Heart left ventricle (tissue), 16 donors: ENCODE results near the gene BTBD1. TPM values are rescaled to one million over a fixed set of nuclear protein-coding genes. Genes with fewer than 3 reads are reported as not detected.

Experiments
- ATAC-seq, 4 donors: fragments of 200-7000 bp; cut with Tn5 transposase; one replicate each; pipeline ENCODE4 v1.9.1; 2020 to 2022; ENCODE audit warnings: moderate library complexity in 4 of 4, mild to moderate bottlenecking in 3 of 4, moderate number of reproducible peaks in 1 of 4
- DNase-seq, 5 donors: peaks; one replicate each; pipeline ENCODE4 v3.0.0-alpha.2; 2020
- H3K27ac ChIP-seq, 12 donors: fragments of 200-600 bp; sonication (generic) in 4 of 12; one replicate each; pipeline versions ENCODE4 v1.5.0 to v1.8.0; 2016 to 2022; ENCODE audit warnings: mild to moderate bottlenecking in 2 of 12
- H3K27me3 ChIP-seq, 9 donors: fragments of 200-600 bp; sonication (generic) in 2 of 9; one replicate each; pipeline versions ENCODE4 v1.5.1 to v1.8.0; 2016 to 2022; ENCODE audit warnings: mild to moderate bottlenecking in 3 of 9
- H3K36me3 ChIP-seq, 9 donors: fragments of 200-600 bp; sonication (generic) in 2 of 9; one replicate each; pipeline versions ENCODE4 v1.5.0 to v1.8.0; 2018 to 2022; ENCODE audit warnings: mild to moderate bottlenecking in 2 of 9
- H3K4me1 ChIP-seq, 12 donors: fragments of 200-600 bp; sonication (generic) in 4 of 12; one replicate each; pipeline versions ENCODE4 v1.5.0 to v1.8.0; 2016 to 2022; ENCODE audit warnings: mild to moderate bottlenecking in 3 of 12
- H3K4me3 ChIP-seq, 12 donors: fragments of 200-600 bp; sonication (generic) in 4 of 12; one replicate each; pipeline versions ENCODE4 v1.5.0 to v1.8.0; 2017 to 2022; ENCODE audit warnings: mild to moderate bottlenecking in 9 of 12, moderate library complexity in 4 of 12
- H3K9me3 ChIP-seq, 12 donors: fragments of 200-600 bp; sonication (generic) in 4 of 12; one replicate each; pipeline versions ENCODE4 v1.5.0 to v1.8.0; 2016 to 2022; ENCODE audit warnings: mild to moderate bottlenecking in 1 of 12
- CTCF ChIP-seq, 12 donors: fragments of 200-600 bp; sonication (generic) in 4 of 12; IDR thresholded peaks; one replicate each; pipeline versions ENCODE4 v1.5.0 to v1.8.0; 2018 to 2022; ENCODE audit warnings: antibody characterized with exemption in 12 of 12, mild to moderate bottlenecking in 5 of 12
- POLR2A ChIP-seq, 2 donors: fragments of 450-650 bp; IDR thresholded peaks; one replicate each; pipeline ENCODE4 v1.6.1; 2017; ENCODE audit warnings: antibody characterized with exemption in 2 of 2, mild to moderate bottlenecking in 2 of 2, moderate library complexity in 2 of 2
- WGBS, 4 donors: extraction: QIAGEN DNeasy Blood & Tissue Kit in 2 of 4; methylation state at CpG; one replicate each; pipeline versions ENCODE4 v1.1.5 to v1.1.7; 2013 to 2018; 5-methylcytosine and 5-hydroxymethylcytosine counted together
- intact Hi-C, 10 donors: fragments of 100-400 bp; cut with DNase I; formaldehyde crosslinking; loops; one replicate each; pipeline versions ENCODE4 v1.11.1 to v1.14.2; 2022
- polyA plus RNA-seq, 2 donors: library from polyadenylated mRNA; stranded (reverse); fragments of 200-250 nt; gene quantifications; one replicate each; pipeline ENCODE4 v1.2.3, GENCODE V29; 2013
- total RNA-seq, 9 donors: library from RNA; depleted of rRNA in 2 of 9; stranded (reverse); fragments of >200 nt in 2 of 9; fragmentation: NEBNext Ultra II Directional in 3 of 9; extraction: Animal tissue kit (Norgen Biotek cat#: 25700) in 3 of 9; gene quantifications; one replicate each; pipeline versions ENCODE4 v1.1.0 to v1.2.4, GENCODE V29; 2016 to 2023
- donor health status: ischemic (EF 13 %, LVEDD 7.1; RV severe dilation, severe dysfunction).
- donor health status: healthy with polysubstance abuse.
- donor health status: DM: no; HTN: yes; CAD: no.
- donor health status: DM: no; HTN: no; CAD: no.
- donor health status: ischemic (EF 25% LVEDD 6.9; RV normal size, moderate dysfunction).
- donor health status: ischemic (EF 25% LVEDD 5.7; RV mildly dilated, moderate dysfunction).
- donor health status: healthy.
- donor health status: DM: yes; HTN: yes; CAD: no.
- donor health status: ischemic (EF 35%, LVEDD 5.7; RV mildly dilated, moderate dysfunction).
- donor health status: nonischemic (EF 11% LVEDD 7.7; RV severe dilation, severe dysfunction).
- donor health status: DM: yes; HTN: yes; CAD: no.
- donor health status: PGD.
- donor health status: ischemic (EF 29% LVEDD 5.4; RV normal size, mild dysfunction).
- donor health status: nonischemic (EF 23%, LVEDD 6.1; RV moderate dilation, normal function).

The BTBD1 gene
- total and polyA plus RNA-seq, 11 donors = 15.2 to 192 (median 136) TPM

- Histone ChIP-seq H3K4me1 (peaks cover 0 to 36% (median 29%) of the 10 kb centered on the region in 12 donors), H3K9me3 (peaks cover 0 to 11% (median under 1%) of the 10 kb centered on the region in 12 donors), H3K4me3 (peak overlapping the region in 1 of 12 donors; percentile 95), H3K36me3 (no peaks in the 10 kb centered on the region), H3K27me3 (no peaks in the 10 kb centered on the region), H3K27ac (peak overlapping the region; percentile 93 to 99 (median 98))
- DNase-seq = no peak
- 87 to 90% (median 87%) methylated on average over 6 of the region's 6 CpGs for WGBS, 4 donors
- intact Hi-C loops = loop anchor here in 9 of 10 donors (5.0 to 10.0 kb wide), 5 partner anchors 39 to 139 kb away; partner anchors contain the start of genes C15orf40 (in 6 of the 9), HDGFL3 (in 4 of the 9) and TM6SF1 (in 2 of the 9)
- no peak for TF ChIP-seq CTCF (IDR thresholded peaks at IDR 0.05)
- TF ChIP-seq POLR2A (IDR thresholded peaks at IDR 0.05) = no peak
- ATAC-seq = no peak
Measured at GRCh38 chr15:83068054-83068453, 1.0 kb upstream of the BTBD1 start.

GRCh38 chr15:83067638-83067962, 548 bp upstream of the BTBD1 start:
- 40 to 60% (median 50%) methylated on average over 10 to 12 of the region's 12 CpGs for WGBS, 4 donors
- peak overlapping the region in 11 of 12 donors; percentile 70 to 96 (median 94) for H3K4me3 ChIP-seq
- no peaks in the 10 kb centered on the region for H3K27me3 ChIP-seq
- DNase-seq = no peak
- intact Hi-C loops = loop anchor here (1.0 to 10.0 kb wide), 8 partner anchors 40 to 140 kb away; partner anchors contain the start of genes C15orf40 (in 8 of the 10), HDGFL3 (in 4 of the 10) and TM6SF1 (in 2 of the 10)
- peak overlapping the region; percentile 93 to 99 (median 98) for H3K27ac ChIP-seq
- peak in 1 of 4 donors; percentile 39 for ATAC-seq
- peaks cover 0 to 41% (median 33%) of the 10 kb centered on the region in 12 donors for H3K4me1 ChIP-seq
- H3K36me3 ChIP-seq = no peaks in the 10 kb centered on the region
- H3K9me3 ChIP-seq = peaks cover 0 to 7% (median 0%) of the 10 kb centered on the region in 12 donors
- TF ChIP-seq POLR2A (IDR thresholded peaks at IDR 0.05) (no peak), CTCF (IDR thresholded peaks at IDR 0.05) (no peak)

- WGBS, 4 donors = 4 to 11% (median 6%) methylated on average over 31 to 42 of the region's 42 CpGs
- Histone ChIP-seq H3K27me3 (no peaks in the 10 kb centered on the region), H3K4me1 (peaks cover 0 to 55% (median 42%) of the 10 kb centered on the region in 12 donors)
Measured at GRCh38 chr15:83066034-83066733, 868 bp downstream of the BTBD1 start.

More at GRCh38 chr15:83066034-83066733, 868 bp downstream of the BTBD1 start:
- intact Hi-C loops = loop anchor here (1.0 to 10.0 kb wide), 8 partner anchors 41 to 141 kb away; partner anchors contain the start of genes C15orf40 (in 7 of the 10), HDGFL3 (in 5 of the 10) and TM6SF1 (in 2 of the 10)
- no peak for TF ChIP-seq CTCF (IDR thresholded peaks at IDR 0.05)
- Histone ChIP-seq H3K4me3 (peak overlapping the region; percentile 70 to 98 (median 94)), H3K9me3 (peaks cover 0 to 6% (median 0%) of the 10 kb centered on the region in 12 donors), H3K27ac (peak overlapping the region; percentile 93 to 99 (median 98)), H3K36me3 (peaks cover 0 to 9% (median 0%) of the 10 kb centered on the region in 9 donors)
- DNase-seq (peak in 1 of 5 donors; percentile 30), ATAC-seq (peak in 1 of 4 donors; percentile 7)
